CD4-positive, CD25-positive, alpha-beta regulatory T cell (primary cell): ENCODE results near the gene TRPM4. TPM values are rescaled to one million over a fixed set of nuclear protein-coding genes. Genes with fewer than 3 reads are reported as not detected.
A peak's percentile ranks its signal among the peaks of the same experiment; 100 is the strongest.

Source experiments
- ATAC-seq, 2 donors: fragments of 150-1000 bp; cut with Tn5 transposase; one replicate each; pipeline ENCODE4 v1.10.0; 2021; ENCODE audit warnings: low read depth in 2 of 2, moderate number of reproducible peaks in 2 of 2, moderate library complexity in 1 of 2
- DNase-seq, 3 donors: peaks; one replicate each; pipeline versions ENCODE4 v3.0.0 to v3.0.0-alpha.2; 2012 to 2022; ENCODE audit warnings: mixed read lengths in 1 of 3
- H3K27ac ChIP-seq: one replicate; pipeline ENCODE4 v1.7.0; 2013; ENCODE audit warnings: mild to moderate bottlenecking, low read length; ENCODE audit not compliant: insufficient read depth, poor library complexity, severe bottlenecking
- H3K27me3 ChIP-seq: one replicate; pipeline ENCODE4 v1.7.0; 2013; ENCODE audit warnings: low read length; ENCODE audit not compliant: control insufficient read depth, insufficient read depth
- H3K36me3 ChIP-seq: one replicate; pipeline ENCODE4 v1.7.0; 2013; ENCODE audit warnings: mild to moderate bottlenecking, low read length, moderate library complexity; ENCODE audit not compliant: control insufficient read depth, insufficient read depth
- H3K4me1 ChIP-seq: 2 replicates; pipeline ENCODE4 v1.7.0; 2013; ENCODE audit warnings: mild to moderate bottlenecking, low read length; ENCODE audit not compliant: insufficient read depth, control insufficient read depth, poor library complexity, severe bottlenecking
- H3K4me3 ChIP-seq: one replicate; pipeline ENCODE4 v1.7.0; 2013; ENCODE audit warnings: low read depth, mild to moderate bottlenecking, low read length, moderate library complexity
- H3K9me3 ChIP-seq, 2 experiments: 1 replicate in 1 of 2; 2 replicates in 1 of 2; pipeline ENCODE4 v1.7.0; 2013; ENCODE audit warnings: low read length in 2 of 2, mild to moderate bottlenecking in 1 of 2, moderate library complexity in 1 of 2; ENCODE audit not compliant: control insufficient read depth in 2 of 2
- H3K27ac Mint-ChIP-seq, 3 donors: one replicate each; pipeline ENCODE4 v1.8.0; 2020 to 2022; ENCODE audit warnings: mild to moderate bottlenecking in 3 of 3, mixed read lengths in 3 of 3, moderate library complexity in 2 of 3
- H3K27me3 Mint-ChIP-seq: one replicate; pipeline ENCODE4 v1.8.0; 2022; ENCODE audit warnings: mild to moderate bottlenecking, mixed read lengths
- H3K36me3 Mint-ChIP-seq: one replicate; pipeline ENCODE4 v1.8.0; 2020; ENCODE audit warnings: mixed read lengths
- H3K4me1 Mint-ChIP-seq, 4 donors: one replicate each; pipeline ENCODE4 v1.8.0; 2020 to 2022; ENCODE audit warnings: mixed read lengths in 4 of 4, mild to moderate bottlenecking in 1 of 4
- H3K4me3 Mint-ChIP-seq, 4 donors: one replicate each; pipeline ENCODE4 v1.8.0; 2020 to 2022; ENCODE audit warnings: mild to moderate bottlenecking in 4 of 4, mixed read lengths in 4 of 4, moderate library complexity in 3 of 4
- H3K9me3 Mint-ChIP-seq, 7 donors: one replicate each; pipeline ENCODE4 v1.8.0; 2020 to 2022; ENCODE audit warnings: mixed read lengths in 7 of 7, mild to moderate bottlenecking in 3 of 7, moderate library complexity in 2 of 7
- polyA plus RNA-seq, 4 donors: library from polyadenylated mRNA; unstranded; fragments of 300-500 nt; fragmentation: Illumina TruSeq; gene quantifications; one replicate each; pipeline ENCODE4 v1.2.3, GENCODE V29; 2021
- total RNA-seq: library from RNA; stranded (reverse); gene quantifications from one replicate; pipeline ENCODE4 v1.2.3, GENCODE V29; 2022

TRPM4 gene
- total and polyA plus RNA-seq, 5 donors from 2014 or later = not detected

- no peak overlapping the region for H3K4me3 ChIP-seq
- Mint-ChIP-seq H3K27ac (peak overlapping the region in 1 of 3 donors; percentile 49), H3K9me3 (no peaks in the 10 kb centered on the region), H3K36me3 (no peaks in the 10 kb centered on the region), H3K4me1 (peaks cover 5 to 41% (median 26%) of the 10 kb centered on the region in 4 donors), H3K4me3 (peak overlapping the region; percentile 85 to 88 (median 87)), H3K27me3 (peaks cover 11% of the 10 kb centered on the region)
- no peaks in the 10 kb centered on the region for H3K9me3 ChIP-seq
- H3K27me3 ChIP-seq = no peaks in the 10 kb centered on the region
- H3K36me3 ChIP-seq = no peaks in the 10 kb centered on the region
- peak overlapping the region; percentile 23 for H3K27ac ChIP-seq
- peak; percentile 18 to 62 (median 41) for DNase-seq
- H3K4me1 ChIP-seq = peaks cover 37% of the 10 kb centered on the region
- ATAC-seq = no peak
Observed at GRCh38 chr19:49114630-49115363, 42.8 kb upstream of the TRPM4 start.

- no peak for ATAC-seq
- H3K27me3 Mint-ChIP-seq = peaks cover 22% of the 10 kb centered on the region
Observed at GRCh38 chr19:49116544-49116943, 41.0 kb upstream of the TRPM4 start.

GRCh38 chr19:49117677-49118564 is 39.7 kb upstream of the TRPM4 start:
- ATAC-seq (no peak), DNase-seq (no peak)
- Mint-ChIP-seq H3K4me1 (peaks cover 5 to 49% (median 32%) of the 10 kb centered on the region in 4 donors), H3K4me3 (peak overlapping the region; percentile 88 to 98 (median 90)), H3K27ac (peak overlapping the region; percentile 76 to 96 (median 90)), H3K36me3 (no peaks in the 10 kb centered on the region), H3K27me3 (peaks cover 32% of the 10 kb centered on the region), H3K9me3 (no peaks in the 10 kb centered on the region)
- peak overlapping the region; percentile 91 for H3K27ac ChIP-seq
- H3K4me3 ChIP-seq = peak overlapping the region; percentile 77
- H3K9me3 ChIP-seq = no peaks in the 10 kb centered on the region
- H3K4me1 ChIP-seq = peaks cover 43% of the 10 kb centered on the region
- H3K27me3 ChIP-seq = no peaks in the 10 kb centered on the region
- H3K36me3 ChIP-seq = no peaks in the 10 kb centered on the region

More at GRCh38 chr19:49116544-49116943, 41.0 kb upstream of the TRPM4 start:
- H3K4me3 ChIP-seq = no peak overlapping the region
- Mint-ChIP-seq H3K36me3 (no peaks in the 10 kb centered on the region), H3K27ac (peak overlapping the region in 1 of 3 donors; percentile 39), H3K9me3 (no peaks in the 10 kb centered on the region), H3K4me1 (peaks cover 5 to 49% (median 32%) of the 10 kb centered on the region in 4 donors), H3K4me3 (peak overlapping the region; percentile 60 to 88 (median 75))
- peaks cover 43% of the 10 kb centered on the region for H3K4me1 ChIP-seq
- no peak for DNase-seq
- no peaks in the 10 kb centered on the region for H3K9me3 ChIP-seq
- H3K36me3 ChIP-seq = no peaks in the 10 kb centered on the region
- H3K27ac ChIP-seq = no peak overlapping the region
- H3K27me3 ChIP-seq = no peaks in the 10 kb centered on the region

- peak within 1 kb of the TSS; percentile 76 to 96 (median 90) for H3K27ac Mint-ChIP-seq
Observed at GRCh38 chr19:49118565-49119410, 38.8 kb upstream of the TRPM4 start, which contains the start of gene C19orf73. C19orf73 (minus strand) TSS chr19:49119143; CDS start chr19:49119022, 121 bp downstream.

GRCh38 chr19:49119411-49120324 is 37.9 kb upstream of the TRPM4 start, which contains the start of gene PPFIA3:
PPFIA3 (plus strand) TSS chr19:49119544; CDS start chr19:49127874, 8,330 bp downstream.
- H3K4me1 Mint-ChIP-seq = peaks cover 5 to 39% (median 28%) of the 10 kb centered on the region in 4 donors
- no peaks in the 10 kb centered on the region for H3K36me3 Mint-ChIP-seq
- DNase-seq (peak in 1 of 3 donors; percentile 25), ATAC-seq (no peak)
- Histone ChIP-seq H3K4me1 (peaks cover 32% of the 10 kb centered on the region), H3K4me3 (peak within 1 kb of the TSS; percentile 77), H3K9me3 (no peaks in the 10 kb centered on the region), H3K27me3 (no peaks in the 10 kb centered on the region), H3K36me3 (no peaks in the 10 kb centered on the region), H3K27ac (peak within 1 kb of the TSS; percentile 91)
- H3K27me3 Mint-ChIP-seq = peaks cover 38% of the 10 kb centered on the region
- H3K9me3 Mint-ChIP-seq = no peaks in the 10 kb centered on the region
- H3K4me3 Mint-ChIP-seq = peak within 1 kb of the TSS; percentile 88 to 98 (median 90)
- peak within 1 kb of the TSS; percentile 76 to 96 (median 90) for H3K27ac Mint-ChIP-seq

More at GRCh38 chr19:49118565-49119410, 38.8 kb upstream of the TRPM4 start, which contains the start of gene C19orf73:
- no peaks in the 10 kb centered on the region for H3K9me3 Mint-ChIP-seq
- no peaks in the 10 kb centered on the region for H3K36me3 Mint-ChIP-seq
- DNase-seq = peak; percentile 92 to 97 (median 96)
- H3K4me3 Mint-ChIP-seq = peak within 1 kb of the TSS; percentile 88 to 98 (median 90)
- H3K36me3 ChIP-seq = no peaks in the 10 kb centered on the region
- H3K4me3 ChIP-seq = peak within 1 kb of the TSS; percentile 77
- no peaks in the 10 kb centered on the region for H3K9me3 ChIP-seq
- H3K4me1 ChIP-seq = peaks cover 37% of the 10 kb centered on the region
- H3K4me1 Mint-ChIP-seq = peaks cover 5 to 42% (median 30%) of the 10 kb centered on the region in 4 donors
- peak within 1 kb of the TSS; percentile 91 for H3K27ac ChIP-seq
- H3K27me3 ChIP-seq = no peaks in the 10 kb centered on the region
- peak; percentile 78 to 85 for ATAC-seq
- H3K27me3 Mint-ChIP-seq = peaks cover 38% of the 10 kb centered on the region

GRCh38 chr19:49120325-49120683 is 37.3 kb upstream of the TRPM4 start:
- Mint-ChIP-seq H3K36me3 (no peaks in the 10 kb centered on the region), H3K4me1 (peaks cover 2 to 34% (median 24%) of the 10 kb centered on the region in 4 donors), H3K27ac (peak overlapping the region in 2 of 3 donors; percentile 36 to 51), H3K4me3 (peak overlapping the region; percentile 82 to 93 (median 86)), H3K9me3 (no peaks in the 10 kb centered on the region), H3K27me3 (peaks cover 38% of the 10 kb centered on the region)
- H3K9me3 ChIP-seq = no peaks in the 10 kb centered on the region
- H3K4me3 ChIP-seq = no peak overlapping the region
- DNase-seq (no peak), ATAC-seq (no peak)
- no peak overlapping the region for H3K27ac ChIP-seq
- H3K36me3 ChIP-seq = no peaks in the 10 kb centered on the region
- H3K27me3 ChIP-seq = no peaks in the 10 kb centered on the region
- H3K4me1 ChIP-seq = peaks cover 26% of the 10 kb centered on the region
